Measurements from ENCODE around the gene ZSCAN31. TPM values are rescaled to one million over a fixed set of nuclear protein-coding genes. Genes with fewer than 3 reads are reported as not detected.

Gene ZSCAN31
- total RNA-seq, 1 donor from 2014 or later = 12.5 TPM

GRCh38 chr6:28295326-28295725 is 40.6 kb downstream of the ZSCAN31 start:
- no peaks in the 10 kb centered on the region for H3K9me3 ChIP-seq (ENCODE audit: control insufficient read depth in 3 of 3, low read length in 3 of 3)
- no peaks in the 10 kb centered on the region for H3K4me1 ChIP-seq (ENCODE audit: control insufficient read depth in 3 of 3, insufficient read depth in 3 of 3, low read length in 3 of 3)
- H3K27me3 ChIP-seq (ENCODE audit: control insufficient read depth in 3 of 3, insufficient read depth in 3 of 3, low read length in 3 of 3) = no peaks in the 10 kb centered on the region
- peaks cover 5 to 17% (median 11%) of the 10 kb centered on the region in 3 donors for H3K36me3 ChIP-seq (ENCODE audit: control insufficient read depth in 3 of 3, insufficient read depth in 3 of 3, low read length in 3 of 3)
- H3K9ac ChIP-seq (ENCODE audit: low read depth in 1 of 3, low read length in 3 of 3) = no peak overlapping the region
- H3K4me3 ChIP-seq (ENCODE audit: low read length in 3 of 3) = no peak overlapping the region
- H3K27ac ChIP-seq (ENCODE audit: low read depth, low read length) = no peak overlapping the region

- peaks cover 10 to 23% (median 10%) of the 10 kb centered on the region in 3 donors for H3K36me3 ChIP-seq (ENCODE audit: control insufficient read depth in 3 of 3, insufficient read depth in 3 of 3, low read length in 3 of 3)
- H3K4me1 ChIP-seq (ENCODE audit: control insufficient read depth in 3 of 3, insufficient read depth in 3 of 3, low read length in 3 of 3) = no peaks in the 10 kb centered on the region
- H3K9me3 ChIP-seq (ENCODE audit: control insufficient read depth in 3 of 3, low read length in 3 of 3) = no peaks in the 10 kb centered on the region
- no peak overlapping the region for H3K27ac ChIP-seq (ENCODE audit: low read depth, low read length)
- no peak overlapping the region for H3K4me3 ChIP-seq (ENCODE audit: low read length in 3 of 3)
- no peaks in the 10 kb centered on the region for H3K27me3 ChIP-seq (ENCODE audit: control insufficient read depth in 3 of 3, insufficient read depth in 3 of 3, low read length in 3 of 3)
- no peak overlapping the region for H3K9ac ChIP-seq (ENCODE audit: low read depth in 1 of 3, low read length in 3 of 3)
These were observed 44.4 kb downstream of the ZSCAN31 start for GRCh38 chr6:28291573-28291972.

DNA sequence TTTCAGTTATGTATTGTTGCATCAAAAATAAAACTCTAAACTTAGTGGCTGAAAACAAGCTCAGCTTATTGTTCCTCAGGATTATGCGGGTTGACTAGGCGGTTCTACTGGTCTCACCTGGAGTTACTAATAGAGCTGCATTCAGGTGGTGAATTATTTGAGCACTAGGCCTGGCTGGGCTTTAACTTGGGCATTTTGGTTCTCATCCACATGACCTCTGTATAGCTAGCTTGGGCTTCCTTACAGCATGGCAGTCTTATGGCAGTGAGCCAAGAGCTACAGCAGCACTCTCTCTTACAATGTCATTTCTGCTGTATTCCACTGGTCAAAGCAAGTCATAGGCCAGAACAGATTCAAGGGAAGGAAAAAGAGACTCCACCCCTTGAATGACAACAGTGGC is 53.0 kb downstream of the ZSCAN31 start:
- Histone ChIP-seq H3K36me3 (ENCODE audit: control insufficient read depth in 3 of 3, insufficient read depth in 3 of 3, low read length in 3 of 3) (peaks cover 10 to 38% (median 25%) of the 10 kb centered on the region in 3 donors), H3K4me1 (ENCODE audit: control insufficient read depth in 3 of 3, insufficient read depth in 3 of 3, low read length in 3 of 3) (peaks cover 0 to 8% (median 3%) of the 10 kb centered on the region in 3 donors), H3K27me3 (ENCODE audit: control insufficient read depth in 3 of 3, insufficient read depth in 3 of 3, low read length in 3 of 3) (no peaks in the 10 kb centered on the region), H3K9ac (ENCODE audit: low read depth in 1 of 3, low read length in 3 of 3) (no peak overlapping the region), H3K27ac (ENCODE audit: low read depth, low read length) (no peak overlapping the region), H3K4me3 (ENCODE audit: low read length in 3 of 3) (no peak overlapping the region), H3K9me3 (ENCODE audit: control insufficient read depth in 3 of 3, low read length in 3 of 3) (peaks cover 3 to 6% (median 4%) of the 10 kb centered on the region in 3 donors)

GRCh38 chr6:28281288-28282064 is 54.5 kb downstream of the ZSCAN31 start, which contains the start of gene PGBD1:
Gene PGBD1, plus strand, starts transcription at chr6:28281572. Its CDS starts 2,242 bp downstream, at chr6:28283814.
- Histone ChIP-seq H3K27me3 (ENCODE audit: control insufficient read depth in 3 of 3, insufficient read depth in 3 of 3, low read length in 3 of 3) (no peaks in the 10 kb centered on the region), H3K9me3 (ENCODE audit: control insufficient read depth in 3 of 3, low read length in 3 of 3) (peaks cover 3 to 6% (median 4%) of the 10 kb centered on the region in 3 donors), H3K36me3 (ENCODE audit: control insufficient read depth in 3 of 3, insufficient read depth in 3 of 3, low read length in 3 of 3) (peaks cover 10 to 38% (median 24%) of the 10 kb centered on the region in 3 donors), H3K4me1 (ENCODE audit: control insufficient read depth in 3 of 3, insufficient read depth in 3 of 3, low read length in 3 of 3) (peaks cover 0 to 8% (median 3%) of the 10 kb centered on the region in 3 donors), H3K9ac (ENCODE audit: low read depth in 1 of 3, low read length in 3 of 3) (peak within 1 kb of the TSS; percentile 77 to 80 (median 77)), H3K4me3 (ENCODE audit: low read length in 3 of 3) (peak within 1 kb of the TSS; percentile 75 to 82 (median 80)), H3K27ac (ENCODE audit: low read depth, low read length) (no peak within 1 kb of the TSS)

DNA sequence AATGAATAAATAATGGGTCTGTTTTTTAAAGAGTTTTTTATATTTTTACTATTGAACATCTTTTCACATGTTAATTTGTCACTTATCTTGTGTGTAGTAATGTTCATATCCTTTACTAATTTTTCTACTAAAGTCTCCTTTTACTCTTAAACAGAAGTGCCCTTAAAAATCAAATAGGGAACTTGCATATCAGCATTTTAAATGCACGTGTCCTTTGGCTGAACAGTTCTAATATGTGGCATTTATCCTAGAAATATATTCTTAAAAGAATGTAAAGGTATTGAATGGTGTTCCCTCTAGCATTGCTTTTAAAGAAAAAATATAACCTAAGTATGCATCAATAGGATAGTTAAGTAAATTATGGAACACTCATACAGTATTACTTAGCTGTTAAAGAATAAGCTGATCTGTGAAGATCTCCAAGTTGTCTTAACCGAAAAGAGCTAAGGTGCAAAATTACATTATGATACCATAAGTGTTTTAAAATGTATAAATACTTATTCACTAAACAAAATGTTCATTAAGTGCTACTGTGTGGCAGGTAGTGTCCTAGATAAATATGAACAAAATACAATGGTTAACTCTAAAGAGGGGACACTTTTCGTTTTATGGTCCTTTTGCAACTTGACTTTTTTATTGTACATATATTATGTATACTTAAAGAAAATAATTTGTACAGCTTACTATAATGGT is 55.2 kb downstream of the ZSCAN31 start:
- Histone ChIP-seq H3K36me3 (ENCODE audit: control insufficient read depth in 3 of 3, insufficient read depth in 3 of 3, low read length in 3 of 3) (peaks cover 14 to 38% (median 29%) of the 10 kb centered on the region in 3 donors), H3K4me1 (ENCODE audit: control insufficient read depth in 3 of 3, insufficient read depth in 3 of 3, low read length in 3 of 3) (peaks cover 0 to 8% (median 3%) of the 10 kb centered on the region in 3 donors), H3K9me3 (ENCODE audit: control insufficient read depth in 3 of 3, low read length in 3 of 3) (peaks cover 3 to 6% (median 4%) of the 10 kb centered on the region in 3 donors), H3K27me3 (ENCODE audit: control insufficient read depth in 3 of 3, insufficient read depth in 3 of 3, low read length in 3 of 3) (no peaks in the 10 kb centered on the region), H3K27ac (ENCODE audit: low read depth, low read length) (no peak overlapping the region), H3K9ac (ENCODE audit: low read depth in 1 of 3, low read length in 3 of 3) (peak overlapping the region; percentile 77 to 80 (median 77)), H3K4me3 (ENCODE audit: low read length in 3 of 3) (peak overlapping the region; percentile 75 to 82 (median 80))

- Histone ChIP-seq H3K4me1 (ENCODE audit: control insufficient read depth in 3 of 3, insufficient read depth in 3 of 3, low read length in 3 of 3) (peaks cover 0 to 8% (median 3%) of the 10 kb centered on the region in 3 donors), H3K4me3 (ENCODE audit: low read length in 3 of 3) (no peak overlapping the region), H3K9me3 (ENCODE audit: control insufficient read depth in 3 of 3, low read length in 3 of 3) (peaks cover 0 to under 1% (median under 1%) of the 10 kb centered on the region in 3 donors), H3K9ac (ENCODE audit: low read depth in 1 of 3, low read length in 3 of 3) (no peak overlapping the region), H3K27ac (ENCODE audit: low read depth, low read length) (no peak overlapping the region), H3K36me3 (ENCODE audit: control insufficient read depth in 3 of 3, insufficient read depth in 3 of 3, low read length in 3 of 3) (peaks cover 20 to 44% (median 41%) of the 10 kb centered on the region in 3 donors), H3K27me3 (ENCODE audit: control insufficient read depth in 3 of 3, insufficient read depth in 3 of 3, low read length in 3 of 3) (no peaks in the 10 kb centered on the region)
These were observed 58.2 kb downstream of the ZSCAN31 start for GRCh38 chr6:28277746-28278145.

GRCh38 chr6:28274888-28275287 is 61.1 kb downstream of the ZSCAN31 start:
- H3K9ac ChIP-seq (ENCODE audit: low read depth in 1 of 3, low read length in 3 of 3) = no peak overlapping the region
- H3K36me3 ChIP-seq (ENCODE audit: control insufficient read depth in 3 of 3, insufficient read depth in 3 of 3, low read length in 3 of 3) = peaks cover 22 to 56% (median 52%) of the 10 kb centered on the region in 3 donors
- H3K27me3 ChIP-seq (ENCODE audit: control insufficient read depth in 3 of 3, insufficient read depth in 3 of 3, low read length in 3 of 3) = no peaks in the 10 kb centered on the region
- H3K27ac ChIP-seq (ENCODE audit: low read depth, low read length) = no peak overlapping the region
- H3K4me3 ChIP-seq (ENCODE audit: low read length in 3 of 3) = no peak overlapping the region
- no peaks in the 10 kb centered on the region for H3K4me1 ChIP-seq (ENCODE audit: control insufficient read depth in 3 of 3, insufficient read depth in 3 of 3, low read length in 3 of 3)
- H3K9me3 ChIP-seq (ENCODE audit: control insufficient read depth in 3 of 3, low read length in 3 of 3) = no peaks in the 10 kb centered on the region

Small RNAs within 50 kb of the gene (small RNA-seq; reads per million reads assigned to genes)
- gene AL021997.1 = not detected
- gene AL021997.2 = not detected

Other genes with a start within 250 kb of the ZSCAN31 start
- 3.7 TPM for gene ZSCAN16, start 211.5 kb downstream of the ZSCAN31 start, total RNA-seq
- 16.2 TPM for gene ZKSCAN8, start 194.3 kb downstream of the ZSCAN31 start, total RNA-seq
- 18.8 TPM for gene ZSCAN9, start 110.9 kb downstream of the ZSCAN31 start, total RNA-seq
- 8.4 TPM for gene ZKSCAN4, start 83.9 kb downstream of the ZSCAN31 start, total RNA-seq
- gene NKAPL, start 76.9 kb downstream of the ZSCAN31 start, total RNA-seq = 0.52 TPM
- 15.7 TPM for gene ZSCAN26, start 69.0 kb downstream of the ZSCAN31 start, total RNA-seq
- gene PGBD1, start 54.6 kb downstream of the ZSCAN31 start, total RNA-seq = 4.2 TPM
- 6.3 TPM for gene ZKSCAN3, start 13.8 kb upstream of the ZSCAN31 start, total RNA-seq
- gene ZSCAN12, start 63.6 kb upstream of the ZSCAN31 start, total RNA-seq = 5.7 TPM
- 4.7 TPM for gene ZSCAN23, start 107.3 kb upstream of the ZSCAN31 start, total RNA-seq
- not detected for gene GPX6, start 179.6 kb upstream of the ZSCAN31 start, total RNA-seq
- gene GPX5, start 189.7 kb upstream of the ZSCAN31 start, total RNA-seq = not detected